Stimulated activated CD8-positive, alpha-beta memory T cell treated with anti-CD3 and anti-CD28 coated beads, Interleukin-2, amount 100 ng/mL, for 48 hours (primary cell): ENCODE data around the gene COLEC12.

Experiments
- DNase-seq, 2 donors: peaks; one replicate each; pipeline ENCODE4 v3.0.0-alpha.2; 2020; ENCODE audit warnings: low read depth in 2 of 2

COLEC12 gene

DNA sequence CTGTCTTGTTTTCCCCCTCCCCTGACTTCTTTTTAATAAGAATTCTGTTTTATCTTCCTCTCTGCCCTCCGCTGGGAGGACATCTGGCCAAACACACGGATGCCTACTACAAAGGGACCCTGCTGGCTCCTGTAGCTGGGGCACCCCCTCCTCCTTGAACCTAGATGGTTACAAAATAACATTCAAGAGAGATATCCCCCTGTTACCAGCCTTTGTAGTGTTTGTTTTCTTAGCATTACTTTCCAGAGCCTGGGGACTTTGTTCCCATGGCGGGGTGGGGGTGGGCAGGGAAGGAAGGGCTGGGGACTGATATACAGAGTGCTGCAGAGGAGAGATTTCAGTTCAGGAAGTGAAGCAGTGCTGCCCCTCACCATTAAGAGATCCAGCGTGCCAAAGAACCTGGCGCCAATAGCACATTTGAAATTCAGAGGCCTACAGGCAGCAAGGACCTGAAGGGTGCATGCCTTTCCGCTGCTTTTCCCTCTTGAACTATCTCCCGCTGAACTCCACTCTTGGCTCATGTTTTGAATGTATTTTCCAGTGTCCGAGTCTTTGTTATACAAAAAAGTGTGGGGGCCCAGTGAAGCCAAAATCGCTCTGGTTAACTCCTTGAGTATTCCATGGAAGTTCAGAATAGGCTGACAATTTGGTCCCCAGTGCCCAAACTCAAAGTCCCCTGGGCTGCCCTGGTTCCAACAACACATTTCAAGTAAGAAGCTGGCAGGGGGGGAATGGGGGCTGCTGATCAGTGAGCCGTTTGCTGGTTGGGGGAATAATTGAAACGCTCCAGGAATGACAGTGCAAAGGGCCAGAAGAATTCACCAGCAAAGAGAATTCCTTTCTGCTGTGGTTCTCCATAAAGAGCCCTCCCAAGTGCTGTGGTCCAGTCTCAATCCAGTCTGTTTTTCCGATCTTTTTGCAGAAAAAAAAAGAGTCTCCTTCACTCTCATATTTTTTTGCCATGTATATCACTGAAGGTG, 137.9 kb downstream of the COLEC12 start:
- DNase-seq, result no peak

DNA sequence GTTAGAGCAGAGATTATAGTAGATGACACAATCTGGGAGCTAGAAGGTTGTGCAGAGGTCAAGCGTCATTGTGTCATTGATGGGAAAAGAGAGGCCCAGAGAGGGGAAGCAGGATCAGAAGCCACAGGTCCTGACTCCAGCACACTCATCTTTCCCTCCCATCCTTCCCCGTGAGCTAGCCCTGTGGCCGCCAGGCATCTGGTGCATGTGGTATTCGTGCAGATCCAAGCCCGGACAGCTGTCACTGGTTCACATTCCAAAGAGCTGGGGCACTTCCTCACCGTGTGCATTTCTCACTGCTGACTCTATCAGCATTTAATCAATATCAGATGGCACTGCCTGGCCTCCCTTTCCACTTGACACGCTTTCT, 138.6 kb downstream of the COLEC12 start:
- no peak for DNase-seq

DNA sequence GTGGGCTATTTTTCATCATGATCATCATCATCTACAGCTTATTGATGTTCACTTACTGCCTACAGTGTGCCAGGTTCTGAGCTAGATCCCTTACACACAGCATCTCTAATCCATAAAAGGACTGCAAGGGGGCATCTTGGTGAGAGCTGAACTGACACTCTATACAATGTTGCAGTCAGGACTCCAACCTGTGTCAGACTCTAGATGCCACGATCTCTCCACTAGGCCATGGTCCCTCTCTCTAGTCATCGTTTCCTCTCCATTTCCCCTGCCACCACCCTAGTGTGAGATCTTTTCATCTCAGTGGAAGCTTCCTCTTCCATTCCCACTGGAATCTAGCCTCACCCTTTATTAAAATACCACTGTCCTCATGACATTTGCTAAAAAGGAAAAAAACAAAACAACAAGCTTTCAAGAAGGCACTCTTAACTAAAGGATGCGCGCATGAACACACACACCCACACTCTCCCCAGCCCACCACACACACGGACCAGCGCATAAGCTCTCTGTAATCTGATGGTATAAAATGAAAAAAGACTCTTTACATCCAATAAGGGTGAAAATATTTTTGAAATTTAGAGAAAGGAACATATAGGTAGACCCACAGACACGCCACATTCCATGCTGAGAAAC, 139.3 kb downstream of the COLEC12 start:
- no peak for DNase-seq

DNA sequence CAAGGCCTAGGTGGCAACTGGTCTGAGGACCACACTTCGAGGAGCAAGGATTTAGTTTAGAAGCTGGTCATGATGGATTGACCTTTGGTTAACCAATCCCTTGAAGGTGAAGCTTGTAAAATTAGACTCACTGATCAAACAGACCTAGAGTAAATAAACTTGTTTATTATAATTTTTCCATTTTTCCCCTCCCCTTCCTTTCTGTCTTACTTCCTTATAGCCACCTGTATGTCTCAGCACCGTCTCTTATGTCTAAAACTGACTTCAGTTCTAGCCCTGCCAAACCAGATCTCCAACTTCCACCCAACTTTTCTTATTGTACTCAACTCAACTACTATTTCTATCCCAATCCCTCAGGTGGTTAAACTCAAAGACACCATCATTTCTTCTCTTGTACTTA, 139.8 kb downstream of the COLEC12 start:
- DNase-seq, result no peak

DNA sequence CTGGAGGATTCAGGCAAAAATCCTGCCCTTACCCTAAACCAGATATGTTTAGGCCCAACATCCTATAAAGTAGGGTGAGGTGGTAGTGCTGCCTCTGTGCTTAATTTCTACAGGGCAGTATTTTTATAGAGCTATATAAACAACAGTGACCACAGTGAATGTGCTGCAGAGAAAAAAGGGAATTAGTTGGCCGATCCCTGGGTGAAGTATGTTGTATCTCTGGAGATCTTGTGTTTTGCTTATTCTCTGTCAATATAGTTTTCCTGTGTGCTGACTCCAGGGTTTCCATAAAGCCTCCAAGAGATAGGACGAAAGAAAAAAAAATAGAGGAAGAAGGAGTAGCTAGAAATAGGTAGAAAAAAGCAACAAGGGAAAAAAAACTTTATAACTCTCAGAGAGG, 143.7 kb downstream of the COLEC12 start:
- DNase-seq, result no peak

DNA sequence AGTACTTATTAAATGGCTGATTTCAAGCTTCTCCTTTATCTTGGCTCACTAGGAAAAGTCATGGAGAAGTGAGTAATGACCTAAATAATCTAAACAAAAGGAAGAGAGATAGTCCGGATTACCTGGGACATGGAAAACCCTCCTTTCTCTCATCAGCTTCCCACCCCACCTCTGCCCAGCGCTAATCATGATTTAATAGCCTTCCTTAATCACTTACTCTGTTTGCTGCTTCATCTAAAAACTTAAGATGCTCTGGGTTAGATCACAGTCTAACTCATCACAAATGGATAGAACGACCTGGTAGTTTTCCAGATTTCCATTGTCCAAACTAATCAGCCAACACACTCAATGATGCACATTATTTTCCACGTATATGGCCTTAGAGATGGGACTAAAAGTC, 144.8 kb downstream of the COLEC12 start:
- no peak for DNase-seq

DNA sequence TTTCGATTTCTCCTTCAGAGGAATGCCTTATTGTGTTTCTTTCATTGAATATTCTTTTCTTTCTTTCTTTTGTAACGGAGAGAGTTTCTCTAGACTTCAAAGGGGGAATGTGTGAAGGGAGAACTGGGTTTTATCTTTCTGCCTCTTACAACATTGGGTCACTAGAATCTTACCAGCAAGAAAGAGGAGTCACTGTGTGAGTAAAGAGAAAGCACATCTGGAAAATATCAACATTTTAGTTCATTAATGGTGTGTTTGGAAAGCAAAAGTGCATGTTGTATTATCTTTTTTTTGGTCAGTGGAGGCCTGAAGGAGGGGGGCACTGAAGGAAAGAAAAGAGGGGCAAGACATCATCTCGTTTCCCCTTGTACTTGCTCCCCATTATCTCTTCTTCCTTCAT, 146.0 kb downstream of the COLEC12 start:
- no peak for DNase-seq

DNA sequence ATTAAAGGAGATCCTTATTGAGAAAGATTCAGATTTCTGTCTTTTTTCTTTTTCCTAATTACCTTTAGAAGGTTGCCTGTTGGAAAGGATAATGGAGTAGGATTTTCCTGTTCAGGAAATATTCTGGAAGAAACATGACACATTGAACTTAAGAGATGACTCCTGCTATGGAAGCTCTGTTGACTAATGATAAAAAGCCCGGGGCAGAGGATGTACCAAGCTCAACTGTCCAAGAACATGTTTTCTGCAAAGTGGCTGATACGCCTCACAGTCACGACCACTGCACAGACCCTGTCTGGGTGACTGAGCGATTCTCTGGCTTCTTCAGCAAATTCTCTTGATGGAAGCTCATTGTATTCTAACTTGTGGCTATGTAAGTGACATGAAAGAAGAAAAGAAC, 146.5 kb downstream of the COLEC12 start:
- DNase-seq, result no peak

DNA sequence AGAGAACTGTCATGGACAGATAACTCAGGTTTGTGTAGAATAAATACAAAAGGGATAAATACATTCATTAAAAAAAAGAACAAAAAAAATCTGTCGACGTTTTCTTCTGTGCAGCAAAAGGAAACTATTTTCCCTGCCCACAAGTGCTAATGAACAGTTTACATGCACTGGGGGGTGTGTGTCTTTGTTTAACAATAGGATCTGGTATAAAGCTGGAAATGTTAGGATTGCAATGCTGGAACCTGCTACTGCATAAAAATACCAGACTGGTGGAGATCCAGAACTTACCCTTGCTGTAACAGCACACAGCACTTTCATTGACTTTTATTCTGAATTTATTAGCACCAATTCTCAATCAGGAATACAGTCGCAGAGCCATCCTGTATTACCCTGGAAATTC, 148.1 kb downstream of the COLEC12 start:
- no peak for DNase-seq

DNA sequence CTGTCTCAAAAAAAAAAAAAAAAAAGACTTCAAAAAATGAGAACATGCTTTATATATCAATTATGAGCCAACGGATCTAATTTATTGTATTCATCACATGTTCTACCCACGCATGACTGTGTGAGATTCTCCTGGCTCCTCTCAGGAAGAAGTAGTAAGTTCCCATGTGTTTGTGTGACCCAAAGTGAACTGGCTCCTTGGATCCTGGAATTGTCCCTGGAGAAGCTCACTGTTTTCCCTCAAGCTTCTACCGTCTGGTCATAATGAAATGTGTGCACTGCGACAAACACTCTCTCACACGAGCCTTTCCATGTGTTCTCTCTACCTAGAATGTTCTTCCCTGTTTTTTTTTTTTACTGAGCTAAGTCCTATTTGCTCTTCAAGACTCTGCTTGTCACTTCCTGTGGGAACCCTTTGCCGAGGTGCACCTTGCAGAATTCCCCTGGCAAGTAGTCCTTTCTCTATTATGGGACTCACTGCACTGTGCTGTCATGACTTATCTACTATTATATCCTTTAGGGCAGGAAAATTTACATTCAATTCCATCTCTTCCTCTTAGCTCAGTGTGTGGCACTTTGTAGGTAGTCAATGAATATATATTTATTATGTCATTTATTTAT, 149.4 kb downstream of the COLEC12 start:
- DNase-seq, result no peak

DNA sequence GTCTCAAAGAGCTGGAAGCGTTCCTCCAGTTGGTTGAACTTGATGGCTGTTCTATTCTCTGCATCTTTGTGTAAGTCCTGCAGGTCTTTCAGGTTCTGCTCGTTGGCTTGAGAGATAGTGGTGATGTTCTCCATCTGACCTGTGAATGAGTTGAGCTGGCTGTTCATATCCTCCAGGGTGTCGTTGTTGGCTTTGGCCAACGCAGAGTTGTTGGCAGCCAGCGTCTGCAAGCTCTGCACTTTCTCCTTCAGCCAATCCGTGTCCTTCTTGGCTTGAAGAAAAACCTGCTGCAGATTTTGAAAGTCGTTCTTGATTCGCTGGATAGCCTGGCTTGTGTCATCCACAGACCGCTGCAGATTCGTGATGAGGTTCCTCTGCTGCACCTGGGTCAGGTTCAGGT, 153.9 kb downstream of the COLEC12 start:
- DNase-seq, result no peak

DNA sequence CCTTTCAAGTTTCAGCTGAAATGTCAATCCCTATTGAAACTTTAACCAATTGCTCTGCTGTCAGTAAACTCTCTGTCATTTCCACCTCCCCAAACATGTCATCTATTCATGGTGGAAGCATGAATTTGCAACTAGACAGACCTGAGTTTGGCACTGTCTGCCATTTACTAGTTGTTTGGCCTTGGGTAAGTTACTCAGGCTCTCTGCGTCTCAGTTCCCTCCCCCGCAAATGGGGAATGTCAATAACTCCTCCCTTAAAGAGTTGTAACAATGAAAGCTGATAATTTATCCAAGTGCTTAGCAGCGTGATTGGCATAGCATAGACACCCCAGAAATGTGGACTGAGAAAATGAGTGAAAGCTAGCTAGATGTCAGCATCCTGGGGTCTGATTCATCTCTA, 159.4 kb downstream of the COLEC12 start:
- no peak for DNase-seq

DNA sequence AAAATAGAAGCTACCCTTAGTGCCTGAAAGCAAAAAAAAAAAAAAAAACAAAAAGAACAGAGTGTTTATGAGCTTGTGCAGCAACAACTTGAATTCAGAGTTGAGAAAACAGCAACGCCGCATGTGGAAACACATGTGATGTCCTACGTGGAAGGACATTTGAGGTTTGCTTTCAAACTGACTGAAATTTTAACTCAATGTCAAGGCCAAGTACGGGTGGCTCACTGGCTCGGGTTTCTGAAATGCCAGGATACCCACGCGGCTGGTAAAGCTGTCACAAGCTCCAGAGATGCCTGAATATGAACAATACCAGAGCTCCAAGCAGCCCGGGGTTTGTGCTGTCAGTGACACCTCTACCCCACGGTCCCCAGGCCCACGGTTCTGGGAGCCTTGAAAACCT, 160.5 kb downstream of the COLEC12 start:
- DNase-seq, result no peak

DNA sequence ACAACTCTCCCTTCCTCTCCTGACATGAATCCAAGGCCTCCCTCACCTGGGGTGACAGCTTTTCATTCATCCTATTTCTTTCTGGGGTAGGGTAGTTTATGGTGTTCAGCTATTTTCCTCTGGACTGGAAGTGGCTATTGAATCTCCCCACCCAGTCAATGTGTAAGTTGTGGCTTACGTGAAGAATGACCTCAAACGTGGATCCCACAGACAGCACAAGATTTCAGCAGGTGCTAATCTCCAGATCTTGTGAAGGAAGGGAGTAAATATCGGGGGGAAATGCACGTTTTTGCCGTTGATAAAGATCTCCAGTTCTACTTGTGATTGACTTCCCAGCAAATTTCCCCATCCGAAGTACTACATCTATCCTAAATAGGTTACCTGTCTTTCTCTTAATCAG, 161.3 kb downstream of the COLEC12 start:
- DNase-seq, result no peak

DNA sequence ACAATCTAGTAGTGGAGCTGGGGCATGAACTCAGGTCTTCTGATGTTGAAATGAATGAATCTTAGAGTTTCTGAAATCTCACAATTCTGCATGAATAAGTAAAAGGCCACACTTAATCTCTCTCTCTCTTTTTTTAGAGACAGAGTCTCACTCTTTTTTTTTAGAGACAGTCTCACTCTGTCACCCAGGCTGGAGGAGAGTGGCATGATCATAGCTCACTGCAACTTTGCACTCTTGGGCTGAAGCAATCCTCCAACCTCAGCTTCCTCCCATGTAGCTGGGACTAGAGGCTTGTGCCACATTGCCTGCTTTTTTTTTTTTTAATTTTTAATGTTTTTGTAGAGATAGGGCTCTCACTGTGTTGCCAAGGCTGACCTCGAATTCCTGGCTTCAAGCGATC, 163.8 kb downstream of the COLEC12 start:
- DNase-seq, result no peak

DNA sequence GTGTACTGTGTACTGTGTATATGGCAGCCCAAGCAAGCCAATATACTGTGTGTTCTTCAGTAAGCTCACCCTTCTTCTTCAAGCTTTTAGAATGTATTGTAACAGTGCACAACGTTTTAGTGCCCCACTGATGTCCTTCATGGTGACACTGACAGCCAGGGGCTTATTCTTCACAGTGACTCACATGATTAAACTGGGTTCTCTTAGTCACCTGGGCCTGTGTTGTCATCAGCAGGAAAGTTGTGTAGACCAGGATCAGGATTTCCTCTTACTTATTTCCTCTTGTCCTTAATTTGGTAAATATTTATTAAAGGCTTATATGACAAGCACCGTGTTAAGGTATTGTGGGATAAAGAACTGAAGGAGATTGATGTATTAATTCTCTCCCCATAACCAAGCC, 164.8 kb downstream of the COLEC12 start:
- no peak for DNase-seq

DNA sequence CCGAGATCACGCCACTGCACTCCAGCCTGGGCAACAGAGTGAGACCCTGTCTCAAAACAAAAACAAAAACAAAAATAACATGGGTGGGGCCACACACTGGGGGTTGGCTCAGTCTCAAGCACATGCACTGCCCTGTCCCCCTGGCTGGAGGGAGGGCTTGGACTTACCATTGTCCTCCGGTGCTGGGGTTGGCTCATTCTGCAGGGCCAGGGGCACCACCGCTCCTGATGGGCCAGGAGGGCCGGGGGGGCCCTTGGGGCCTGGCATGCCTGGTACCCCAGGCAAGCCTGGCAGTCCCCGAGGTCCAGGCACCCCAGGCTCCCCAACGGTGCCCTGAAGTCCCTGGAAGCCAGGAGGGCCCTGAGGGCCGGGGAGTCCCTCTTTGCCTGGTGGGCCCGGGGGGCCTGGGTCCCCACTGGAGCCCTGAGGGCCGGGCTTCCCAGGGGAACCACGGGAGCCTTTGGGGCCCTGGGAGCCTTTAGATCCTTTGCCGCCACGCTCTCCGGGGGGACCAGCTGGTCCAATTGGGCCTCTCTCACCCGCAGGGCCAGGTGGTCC, 165.8 kb downstream of the COLEC12 start:
- no peak for DNase-seq

DNA sequence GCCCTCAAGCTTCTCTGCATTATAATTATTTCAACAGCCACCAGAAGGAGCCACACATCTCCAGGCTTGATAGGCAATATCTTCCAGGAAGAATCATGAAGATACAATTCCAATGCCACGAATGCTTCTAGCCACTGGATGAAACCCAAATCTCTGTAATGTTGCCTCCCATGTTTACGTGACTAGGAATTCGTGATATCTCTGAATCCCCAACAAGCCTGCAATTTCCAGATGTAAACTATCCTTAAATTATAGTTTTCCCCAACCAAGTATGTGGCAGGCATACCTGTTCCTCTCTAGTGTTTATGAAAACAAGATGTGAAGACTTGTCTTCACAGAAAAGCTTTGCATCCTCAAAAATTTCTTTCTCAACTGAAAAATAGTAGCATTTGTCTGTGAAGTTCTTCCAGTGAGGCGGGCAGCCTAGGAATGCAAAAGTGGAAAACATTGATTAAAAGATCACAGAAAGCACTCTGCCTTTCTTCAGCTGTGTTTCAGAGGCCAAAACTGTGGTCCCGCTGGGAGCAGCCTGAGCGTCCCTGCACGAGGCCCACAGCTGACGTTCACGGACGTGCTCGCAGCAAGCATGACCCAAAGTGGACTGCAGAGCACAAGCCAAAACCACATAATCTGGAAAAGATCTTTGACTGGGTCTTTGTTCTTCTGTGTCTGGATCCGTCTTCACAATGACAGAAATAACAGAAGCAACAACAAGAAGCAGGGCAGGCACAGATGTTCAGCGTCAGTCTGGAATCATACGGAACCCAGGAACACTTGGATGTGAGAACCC, 167.6 kb downstream of the COLEC12 start:
- no peak for DNase-seq

DNA sequence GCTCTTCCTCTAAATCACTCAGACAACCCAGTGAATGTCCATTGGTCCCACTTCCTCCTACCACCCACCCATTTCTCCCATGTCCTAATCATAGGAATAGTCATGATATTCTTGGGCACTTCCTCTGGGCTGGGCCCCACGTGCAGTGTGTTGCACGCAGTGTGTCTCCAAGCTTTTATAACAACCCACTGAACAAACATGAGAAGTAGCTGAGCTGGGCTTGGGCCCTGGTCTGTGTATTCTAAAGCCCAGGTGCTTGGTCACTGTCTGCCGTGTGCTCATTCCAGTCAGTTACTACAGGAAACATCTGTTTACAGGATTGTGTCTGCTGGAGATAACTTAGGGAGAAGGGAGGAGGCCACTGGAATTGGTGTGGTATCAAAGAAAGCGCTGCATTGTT, 168.5 kb downstream of the COLEC12 start:
- no peak for DNase-seq

DNA sequence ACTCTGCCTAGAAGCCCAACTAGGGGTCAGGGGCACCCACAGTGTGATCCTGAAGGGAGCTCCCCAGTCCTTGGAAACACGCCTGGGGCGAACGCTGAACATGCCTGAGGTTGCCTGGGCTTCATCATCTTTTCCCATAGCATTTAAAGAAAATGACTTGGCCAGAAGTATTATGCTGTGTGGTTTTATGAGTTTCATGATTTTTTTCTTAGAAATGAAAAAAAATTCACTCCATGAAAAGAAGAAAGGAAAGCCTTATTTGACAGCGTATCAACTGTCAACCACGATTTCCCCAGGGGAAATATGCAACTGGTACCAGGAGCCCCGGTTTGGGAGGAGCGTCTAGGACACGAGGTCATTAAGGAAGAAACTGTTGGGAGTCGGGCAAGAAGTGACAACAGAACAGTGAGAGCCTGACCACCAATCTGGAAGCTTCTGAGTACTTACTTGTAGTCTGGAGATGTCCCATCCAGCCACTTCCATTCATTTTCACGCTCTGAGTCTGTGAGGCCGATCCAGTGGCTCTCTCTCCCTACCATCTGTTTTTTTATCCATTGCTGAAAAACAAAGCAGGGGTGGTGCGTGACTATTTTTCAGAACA, 169.2 kb downstream of the COLEC12 start:
- DNase-seq, result no peak

DNA sequence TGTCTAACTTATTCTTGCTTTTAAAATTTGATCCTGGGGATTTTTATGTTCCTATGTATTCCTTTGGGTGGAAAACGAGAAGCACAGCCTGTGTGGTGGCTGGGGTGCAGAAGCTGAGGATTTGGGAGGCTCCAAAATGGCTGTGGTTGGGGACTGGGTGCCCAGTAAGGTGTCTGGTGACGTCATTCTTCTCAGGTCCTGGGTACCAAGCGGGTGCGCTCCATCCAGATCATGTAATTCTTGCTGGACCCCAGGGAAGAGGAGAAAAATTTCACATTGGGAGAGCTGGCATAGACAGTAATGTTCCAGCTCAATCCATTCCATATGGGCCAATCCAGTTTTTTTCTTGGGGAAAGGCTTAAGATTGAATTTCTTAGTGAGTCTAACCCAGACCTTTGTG, 171.6 kb downstream of the COLEC12 start:
- no peak for DNase-seq
